SJCRH30 (cell line): Measurements from ENCODE around the gene ATP6V1G3. TPM values are rescaled to one million over a fixed set of nuclear protein-coding genes. Genes with fewer than 3 reads are reported as not detected.

Experiments used
- total RNA-seq: library from RNA; depleted of rRNA; stranded (reverse); fragments of >200 nt; shearing (Covaris generic); gene quantifications from 2 replicates; pipeline ENCODE4 v1.2.3, GENCODE V29; 2014; rRNA removed

The ATP6V1G3 gene
- total RNA-seq, 1 experiment from 2014 or later: not detected

Other genes with a start within 250 kb of the ATP6V1G3 start
- gene PTPRC, start 98.4 kb upstream of the ATP6V1G3 start, total RNA-seq: not detected in 2 replicates